HG03378 (cell line): Measurements from ENCODE around the gene SNURF.
"Not testable (repeated sequence)": the region's sequence is repeated elsewhere in the genome, so short reads cannot be mapped to it uniquely, and the experiment has no call there.

Source experiments
- ATAC-seq: cut with Tn5 transposase; IDR thresholded peaks from one replicate; pipeline ENCODE4 v1.9.1; 2021; ENCODE audit warnings: mild to moderate bottlenecking, moderate library complexity; ENCODE audit not compliant: unreplicated experiment

Gene SNURF

GRCh38 chr15:24966364-24967103, 11.7 kb downstream of the SNURF start:
- ATAC-seq: no peak

GRCh38 chr15:24971052-24971451, 16.3 kb downstream of the SNURF start:
- ATAC-seq: no peak

- no peak for ATAC-seq
Observed at GRCh38 chr15:24971772-24972171, 17.0 kb downstream of the SNURF start.

GRCh38 chr15:24972707-24973106, 17.9 kb downstream of the SNURF start:
- ATAC-seq: not testable (repeated sequence)

- no peak for ATAC-seq
Observed at GRCh38 chr15:24976932-24977331, 22.1 kb downstream of the SNURF start.

- no peak for ATAC-seq
Observed at GRCh38 chr15:24977686-24978085, 22.9 kb downstream of the SNURF start.

GRCh38 chr15:24985224-24985623, 30.4 kb downstream of the SNURF start:
- no peak for ATAC-seq

- ATAC-seq: no peak
Observed at GRCh38 chr15:24986653-24987052, 31.9 kb downstream of the SNURF start.
